GM19372 (cell line): Measurements from ENCODE around the gene LRRC53.

ENCODE experiments used
- ATAC-seq: cut with Tn5 transposase; IDR thresholded peaks from one replicate; pipeline ENCODE4 v1.9.1; 2021; ENCODE audit warnings: mild to moderate bottlenecking, low read depth, moderate library complexity; ENCODE audit not compliant: unreplicated experiment

The LRRC53 gene

DNA sequence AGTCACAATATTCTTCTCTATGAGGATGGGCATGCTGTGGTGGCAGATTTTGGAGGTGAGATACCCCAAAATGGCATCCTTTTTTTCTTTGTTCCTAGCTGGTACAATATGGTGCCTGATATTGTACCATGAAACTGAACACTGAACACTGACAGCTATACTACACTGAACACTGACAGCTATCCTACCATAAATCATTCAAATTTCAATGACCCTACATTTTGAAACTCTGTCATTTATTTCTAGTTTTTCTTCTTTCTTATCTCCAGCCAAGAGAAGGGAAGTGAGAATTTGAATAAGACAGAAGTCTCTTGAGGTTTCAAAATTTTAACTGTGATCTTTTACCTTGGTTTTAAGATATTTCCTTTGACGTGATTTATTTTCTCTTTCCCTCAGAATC lies 76.3 kb downstream of the LRRC53 start:
- no peak for ATAC-seq

- ATAC-seq, result no peak
Observed at GRCh38 chr1:74434321-74434720, 78.1 kb downstream of the LRRC53 start.

- no peak for ATAC-seq
Observed at GRCh38 chr1:74432325-74432724, 80.1 kb downstream of the LRRC53 start.

DNA sequence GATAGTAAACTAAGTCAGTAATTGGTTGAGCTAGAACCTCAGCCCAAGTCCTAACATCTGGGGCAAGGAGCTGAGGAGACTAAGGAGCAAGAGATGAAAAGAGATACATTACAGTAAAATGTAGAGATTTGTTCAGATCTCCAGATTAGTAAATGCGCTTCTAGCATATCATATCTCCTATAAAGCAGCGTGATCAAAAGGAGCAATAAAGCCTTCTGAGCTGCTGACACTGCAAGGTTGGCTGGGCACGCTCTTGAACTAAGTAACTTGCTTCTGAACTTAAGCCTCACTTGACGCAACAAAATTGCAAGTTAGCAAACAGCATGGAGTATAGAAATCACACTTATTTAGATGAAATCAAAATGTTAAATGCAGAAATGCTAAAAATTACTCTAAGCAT lies 80.9 kb downstream of the LRRC53 start:
- ATAC-seq, result no peak

- no peak for ATAC-seq
Observed at GRCh38 chr1:74430342-74430934, 82.0 kb downstream of the LRRC53 start.

DNA sequence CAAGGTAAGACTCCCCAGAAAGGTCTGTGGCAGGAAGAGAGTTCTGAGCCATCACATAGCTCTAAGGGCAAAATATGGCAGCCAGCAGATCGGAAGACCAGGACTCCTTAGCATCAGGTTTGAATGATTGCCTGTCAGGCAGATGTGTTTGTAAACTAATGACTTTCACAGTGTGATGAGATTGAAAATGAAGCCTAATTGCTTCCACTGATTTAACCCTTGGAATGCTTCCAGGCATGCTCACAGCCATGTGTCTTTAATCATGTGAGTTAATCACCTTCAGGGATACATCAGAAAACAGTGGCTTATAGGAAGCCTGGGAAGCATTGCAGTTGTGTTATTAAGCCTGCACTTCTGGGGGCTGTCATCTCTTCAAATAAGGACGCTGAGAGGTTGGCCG lies 82.8 kb downstream of the LRRC53 start:
- no peak for ATAC-seq

- ATAC-seq, result no peak
Observed at GRCh38 chr1:74427681-74428080, 84.7 kb downstream of the LRRC53 start.

GRCh38 chr1:74426208-74426937 lies 86.0 kb downstream of the LRRC53 start:
- ATAC-seq, result no peak

- no peak for ATAC-seq
Observed at GRCh38 chr1:74425676-74426075, 86.7 kb downstream of the LRRC53 start.

GRCh38 chr1:74423471-74423870 lies 88.9 kb downstream of the LRRC53 start:
- no peak for ATAC-seq

GRCh38 chr1:74422421-74423292 lies 89.8 kb downstream of the LRRC53 start:
- no peak for ATAC-seq

- no peak for ATAC-seq
Observed at GRCh38 chr1:74420467-74420866, 91.9 kb downstream of the LRRC53 start.
